OCI-LY3 (cell line): ENCODE data around the gene CIT.

Source experiments
- CTCF ChIP-seq: fragments of 200-600, 300-600 bp; sonication (generic); IDR thresholded peaks from 2 replicates; pipeline ENCODE4 v1.5.1; 2014; ENCODE audit warnings: antibody characterized with exemption, low read length, low read depth
- EZH2phosphoT487 ChIP-seq: fragments of 200-600 bp; shearing (Covaris generic); IDR thresholded peaks from 2 replicates; pipeline ENCODE4 v1.6.1; 2018; ENCODE audit warnings: antibody characterized with exemption, mixed run types, low read depth

- TF ChIP-seq CTCF (no peak), EZH2phosphoT487 (no peak)
Measured at GRCh38 chr12:119672194-119672593, 204.9 kb downstream of the CIT start.
